HG03196 (cell line): Measurements from ENCODE around the gene NID2.

Experiments used
- ATAC-seq: cut with Tn5 transposase; IDR thresholded peaks from one replicate; pipeline ENCODE4 v1.9.1; 2021; ENCODE audit not compliant: unreplicated experiment

The NID2 gene

GRCh38 chr14:52068615-52069306 is at the start of gene NID2:
TSS of gene NID2 (minus strand) at chr14:52069059. CDS start at chr14:52068994, 65 bp downstream.
- no peak for ATAC-seq

DNA sequence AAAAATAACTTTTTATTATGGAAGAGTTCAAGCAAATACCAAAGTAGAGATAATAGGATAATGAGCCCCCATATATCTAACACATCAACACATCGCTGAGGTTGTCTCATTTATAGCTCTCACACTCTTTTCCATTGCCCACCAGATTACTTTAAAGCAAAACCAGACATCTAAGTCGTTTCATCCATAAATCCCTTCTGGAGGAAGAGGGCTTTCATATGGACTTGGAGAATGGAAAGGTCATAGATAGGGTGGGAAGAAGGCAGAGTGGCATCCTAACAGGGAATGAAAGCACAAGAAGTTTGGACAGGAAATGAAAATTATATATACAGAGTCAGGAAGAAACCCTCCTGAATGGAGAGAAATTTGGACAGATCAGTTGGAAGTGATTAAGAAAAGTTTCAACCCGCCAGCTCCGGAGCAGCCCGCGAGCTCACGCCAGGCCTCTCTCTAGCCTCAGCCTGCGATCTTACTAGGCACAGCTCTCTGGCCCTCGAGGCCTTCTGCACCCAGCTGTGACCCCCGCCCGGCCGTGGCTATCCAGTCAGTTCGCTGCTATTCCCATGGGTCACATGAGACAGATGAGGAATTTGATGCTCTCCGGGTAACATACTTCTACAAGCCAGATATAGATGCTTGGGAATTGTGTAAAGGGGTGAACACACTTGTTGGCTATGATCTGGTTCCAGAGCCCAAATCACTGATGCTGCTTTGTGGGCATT is 48.4 kb upstream of the NID2 start:
- ATAC-seq, result no peak

GRCh38 chr14:52115286-52115685 is 46.4 kb upstream of the NID2 start:
- ATAC-seq, result no peak

DNA sequence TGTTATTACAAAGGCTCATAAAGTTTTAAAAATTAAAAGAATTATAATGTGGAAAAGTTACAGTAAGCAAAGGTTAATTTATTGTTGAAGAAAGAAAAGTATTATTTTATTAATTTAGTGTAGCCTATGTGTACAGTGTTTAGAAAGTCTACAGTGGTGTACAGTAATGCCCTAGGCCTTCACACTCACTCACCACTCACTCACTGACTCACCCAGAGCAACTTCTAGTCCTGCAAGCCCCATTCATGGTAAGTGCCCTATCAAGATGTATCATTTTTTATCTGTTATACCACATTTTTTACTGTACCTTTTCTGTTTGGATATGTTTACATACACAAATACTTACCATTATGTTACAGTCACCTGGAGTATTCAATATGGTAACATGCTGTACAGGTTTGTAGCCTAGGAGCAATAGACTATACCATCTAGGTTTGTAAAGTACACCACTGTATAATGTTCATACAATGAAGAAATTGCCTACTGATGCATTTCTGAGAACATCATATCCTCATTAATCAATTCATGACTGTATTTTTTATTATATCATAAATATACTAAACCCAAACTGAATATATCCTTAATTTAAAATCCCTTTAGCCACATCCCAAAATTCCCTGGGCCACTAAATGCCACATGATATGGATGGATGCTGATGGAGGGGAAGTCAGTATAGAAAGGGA is 43.6 kb upstream of the NID2 start:
- no peak for ATAC-seq

- no peak for ATAC-seq
These were observed 42.7 kb upstream of the NID2 start for GRCh38 chr14:52111583-52111982.

GRCh38 chr14:52110441-52111086 is 41.7 kb upstream of the NID2 start:
- no peak for ATAC-seq

GRCh38 chr14:52108823-52109222 is 40.0 kb upstream of the NID2 start:
- ATAC-seq, result no peak

GRCh38 chr14:52106840-52107239 is 38.0 kb upstream of the NID2 start:
- ATAC-seq, result no peak

DNA sequence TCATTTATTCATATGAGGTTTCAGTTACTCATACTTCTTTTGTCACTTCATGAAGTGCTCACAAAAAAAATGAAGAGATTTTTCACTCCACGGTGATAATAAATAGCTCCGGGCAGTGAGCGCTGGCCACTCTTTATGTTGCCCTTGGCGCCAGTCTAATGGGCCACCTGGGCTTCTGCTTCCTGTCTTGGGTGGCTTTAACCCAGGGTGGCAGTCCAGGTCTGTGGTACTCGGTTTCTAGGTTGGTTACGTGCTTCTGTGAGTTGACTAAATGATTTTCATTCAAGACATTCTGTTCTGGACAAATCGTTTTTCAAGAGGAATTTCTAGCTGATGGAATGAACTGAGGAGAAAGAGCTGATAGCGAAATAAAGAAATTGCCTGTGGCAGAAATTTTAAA is 34.6 kb upstream of the NID2 start:
- ATAC-seq, result no peak

DNA sequence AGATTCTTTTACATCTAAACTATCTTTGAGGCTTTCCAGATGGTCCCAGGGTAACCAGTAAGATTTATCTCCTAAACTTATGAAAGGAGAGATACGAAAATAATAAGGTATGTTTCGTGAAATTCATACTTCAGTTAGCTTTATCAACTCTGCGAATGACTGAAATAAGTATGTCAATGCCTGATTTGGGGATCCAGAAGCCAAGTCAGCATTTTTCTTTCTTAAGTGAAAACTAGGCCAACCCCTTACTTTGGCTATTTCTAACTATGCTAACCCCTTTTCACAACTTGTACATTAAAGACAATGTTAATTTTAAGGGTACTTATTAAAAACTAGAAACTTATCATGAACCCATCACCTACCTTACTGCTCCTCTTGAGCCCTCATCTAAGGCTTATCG is 26.9 kb upstream of the NID2 start:
- ATAC-seq, result no peak

- no peak for ATAC-seq
These were observed 26.5 kb upstream of the NID2 start for GRCh38 chr14:52095336-52095735.

GRCh38 chr14:52094546-52095271 is 25.9 kb upstream of the NID2 start:
- ATAC-seq, result no peak

GRCh38 chr14:52091928-52092327 is 23.1 kb upstream of the NID2 start:
- no peak for ATAC-seq

- no peak for ATAC-seq
These were observed 22.1 kb upstream of the NID2 start for GRCh38 chr14:52090936-52091335.

DNA sequence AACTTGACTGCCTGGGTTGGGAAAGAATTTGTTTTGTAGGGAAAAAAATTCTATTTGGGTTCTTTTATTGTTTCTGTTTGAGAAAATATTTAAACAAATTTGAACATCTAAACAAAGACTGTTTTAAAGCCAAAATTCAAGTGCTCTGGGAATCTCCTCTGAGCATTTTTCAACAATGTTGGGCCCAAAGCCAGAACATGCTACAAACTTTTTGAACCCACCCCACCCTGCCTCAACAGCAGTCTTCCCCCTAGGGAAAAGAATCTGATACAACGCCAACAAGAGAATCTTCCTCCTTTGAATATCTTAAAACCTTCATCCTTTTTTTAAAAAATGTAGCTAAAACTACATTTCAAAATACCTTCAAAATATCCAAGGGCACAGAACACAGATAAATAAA is 20.4 kb upstream of the NID2 start:
- no peak for ATAC-seq

GRCh38 chr14:52086711-52087110 is 17.9 kb upstream of the NID2 start:
- ATAC-seq, result no peak

DNA sequence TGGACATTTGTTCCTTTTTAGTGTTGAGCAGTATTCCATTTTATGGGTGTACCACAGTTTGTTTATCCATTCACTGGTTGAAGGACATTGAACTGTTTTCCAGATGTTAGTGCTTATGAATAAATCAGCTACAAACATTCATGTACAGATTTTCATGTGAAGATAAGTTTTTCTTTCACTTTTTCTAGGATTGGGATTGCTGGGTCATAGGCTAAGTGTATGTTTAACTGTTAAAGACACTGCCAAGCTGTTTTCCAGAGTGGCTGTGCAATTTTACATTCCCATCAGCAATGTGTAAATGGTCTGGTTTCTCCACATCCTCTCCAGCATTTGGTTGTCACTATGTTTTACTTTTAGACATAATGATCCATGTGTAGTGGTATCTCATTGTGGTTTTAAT is 14.0 kb upstream of the NID2 start:
- no peak for ATAC-seq

- ATAC-seq, result no peak
These were observed 13.1 kb upstream of the NID2 start for GRCh38 chr14:52081964-52082363.

GRCh38 chr14:52080808-52081755 is 12.2 kb upstream of the NID2 start:
- ATAC-seq, result no peak
